Activated CD4-positive, alpha-beta T cell treated with anti-CD3 and anti-CD28 coated beads for 24 hours (primary cell): ENCODE measurements around the gene KLHL17.
"Not testable (repeated sequence)": the region's sequence is repeated elsewhere in the genome, so short reads cannot be mapped to it uniquely, and the experiment has no call there.

Source experiments
- DNase-seq, 2 donors: peaks; one replicate each; pipeline ENCODE4 v3.0.0-alpha.2; 2020; ENCODE audit warnings: low read depth in 2 of 2

Gene KLHL17

DNA sequence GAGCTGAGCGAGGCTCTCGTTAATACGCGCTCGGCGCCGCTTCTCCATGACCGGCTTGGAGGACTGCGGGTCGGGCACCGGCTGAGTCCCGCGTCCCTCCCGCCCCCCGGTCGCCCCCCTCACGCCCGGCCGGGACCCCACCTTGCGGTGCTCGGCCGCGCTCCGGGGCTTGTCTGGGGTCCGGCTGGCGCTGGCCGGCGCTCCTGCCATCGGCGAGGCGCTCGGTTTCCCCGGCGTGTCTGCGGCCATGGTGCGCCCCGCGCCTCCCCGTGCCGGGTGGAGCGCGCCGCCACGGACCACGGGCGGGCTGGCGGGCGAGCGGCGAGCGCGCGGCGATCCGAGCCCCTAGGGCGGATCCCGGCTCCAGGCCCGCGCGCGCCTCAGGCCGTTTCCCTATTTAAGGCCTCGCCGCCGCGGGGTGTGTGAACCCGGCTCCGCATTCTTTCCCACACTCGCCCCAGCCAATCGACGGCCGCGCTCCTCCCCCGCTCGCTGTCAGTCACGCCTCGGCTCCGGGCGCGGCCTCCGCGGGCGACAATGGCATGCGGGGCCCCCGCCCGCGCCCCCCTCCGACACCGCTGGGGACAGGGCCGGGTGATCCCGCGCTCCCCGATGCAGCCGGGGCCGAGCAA is 39.5 kb downstream of the KLHL17 start, which contains the start of gene HES4:
Gene HES4, minus strand, starts transcription at position 373 of the 632 bp plus-strand sequence. Its CDS starts 124 bp downstream, at position 249.
- DNase-seq = peak; percentile 43 to 54

DNA sequence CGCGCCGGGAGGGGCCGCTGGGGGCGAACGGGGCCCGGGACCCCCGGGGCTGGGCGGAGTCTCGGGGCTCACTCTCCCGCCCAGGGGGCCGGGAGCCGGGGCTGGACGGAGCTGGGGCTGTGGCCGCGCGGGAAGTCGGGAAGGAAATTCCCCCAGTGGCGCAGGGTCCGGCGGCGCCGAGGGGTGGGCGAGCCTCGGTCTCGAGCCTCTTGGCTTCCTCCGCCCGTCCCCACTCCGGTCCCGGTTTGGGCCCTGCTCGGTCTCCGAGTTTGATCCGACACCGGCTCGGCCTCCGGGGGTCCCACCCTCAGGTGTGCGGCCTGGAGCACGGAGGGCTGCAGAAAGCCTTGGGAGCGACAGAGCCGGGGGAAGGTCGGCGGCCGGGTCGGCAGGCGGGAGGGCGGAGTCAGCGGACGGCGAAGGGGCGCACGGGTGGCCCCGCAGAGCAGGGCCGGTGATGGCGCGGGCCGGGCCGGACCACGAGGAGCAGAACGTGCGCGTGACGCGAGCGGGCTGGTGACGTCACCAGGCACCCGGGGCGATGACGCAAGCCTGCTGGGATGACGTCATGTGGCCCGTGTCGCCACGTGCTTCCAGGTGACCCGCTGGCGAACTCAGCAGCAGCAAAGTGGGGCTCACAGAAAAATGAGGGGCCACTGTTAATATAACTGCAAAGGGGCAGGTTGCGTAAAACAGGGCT is 40.1 kb downstream of the KLHL17 start:
- DNase-seq = peak in 1 of 2 donors; percentile 51

GRCh38 chr1:1001057-1001783 is 40.8 kb downstream of the KLHL17 start:
- no peak for DNase-seq

DNA sequence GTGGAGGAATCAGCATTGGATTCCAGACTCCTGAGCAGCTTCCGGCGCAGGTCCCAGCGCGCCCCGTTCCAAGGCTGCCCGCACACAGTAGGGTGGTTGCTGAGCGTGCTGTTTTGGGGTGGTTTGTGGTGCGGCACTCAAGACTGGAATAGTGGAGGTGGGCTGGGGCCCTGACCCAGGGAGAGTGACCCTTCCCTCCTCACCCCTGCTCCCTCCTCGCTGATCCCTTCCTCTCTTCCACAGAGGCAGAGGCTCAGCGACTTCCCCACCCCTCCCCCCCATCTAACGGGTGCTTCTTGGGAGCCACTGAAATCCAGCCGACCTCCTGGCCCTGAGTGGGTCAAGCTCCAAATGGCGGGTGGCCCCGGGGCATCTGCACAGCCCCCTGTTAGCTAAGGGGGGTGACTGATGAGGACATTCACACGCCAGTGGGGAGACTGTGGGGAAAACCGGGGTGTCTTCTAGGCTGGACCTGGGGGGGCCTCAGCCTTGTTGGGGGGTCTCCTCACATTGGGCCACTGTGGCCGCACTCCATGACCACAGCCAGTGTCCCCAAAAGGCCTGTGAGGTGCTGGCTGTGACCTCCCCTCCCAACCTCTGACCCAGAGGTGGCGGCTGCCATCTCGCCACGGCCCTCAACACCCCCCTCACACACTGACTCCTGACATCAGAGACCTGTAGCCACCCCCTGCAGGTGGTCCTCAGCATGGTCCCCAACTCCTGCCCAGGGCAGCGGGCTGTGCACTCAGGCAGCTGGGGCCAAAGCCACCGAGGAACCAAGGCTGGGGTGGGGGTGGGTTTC is 43.4 kb downstream of the KLHL17 start:
- no peak for DNase-seq

GRCh38 chr1:1004420-1004779 is 44.0 kb downstream of the KLHL17 start:
- DNase-seq = no peak

DNA sequence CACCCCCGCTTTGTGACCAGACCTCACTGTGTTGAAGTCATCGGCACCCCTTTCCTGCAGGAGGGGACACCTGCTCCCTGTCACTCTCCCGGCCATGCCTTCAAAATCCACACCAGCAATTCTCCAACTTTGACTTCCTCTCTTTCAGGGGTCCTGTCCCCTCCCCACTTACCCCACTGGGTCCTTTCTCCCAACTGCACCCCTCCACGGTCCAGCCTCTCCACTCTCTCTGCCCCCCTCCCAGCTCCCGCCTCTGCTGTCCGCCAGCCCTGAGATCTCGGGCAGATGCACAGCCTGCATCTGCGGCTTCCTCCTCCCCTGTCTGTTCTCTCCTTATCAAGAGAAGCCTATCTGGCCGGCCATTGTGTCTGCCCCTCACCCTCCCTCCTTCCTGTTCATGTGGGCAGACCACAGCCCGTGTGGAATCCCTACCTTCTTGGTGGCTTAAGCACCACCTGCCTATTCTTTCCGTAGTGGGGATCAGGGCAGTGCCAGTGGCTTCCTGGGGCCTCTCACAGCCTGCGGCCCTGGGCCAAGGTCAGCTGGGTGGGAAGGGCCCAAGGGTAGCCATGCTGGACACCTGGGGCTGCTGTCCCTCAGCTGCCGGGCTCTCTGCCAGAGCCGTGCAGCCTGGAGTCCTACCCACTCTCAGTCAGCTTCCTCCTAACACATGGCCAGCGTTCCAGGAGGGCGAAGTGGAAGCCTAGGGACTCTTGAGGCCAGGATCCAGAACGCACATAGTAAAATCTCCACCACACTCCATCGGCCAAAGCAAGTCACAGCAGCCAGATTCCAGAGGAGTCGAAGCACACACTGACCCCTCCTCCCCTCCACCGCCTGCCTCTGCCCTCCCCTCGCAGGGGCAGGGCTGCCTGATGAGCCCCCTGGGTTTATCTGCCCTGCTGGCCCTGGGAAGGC is 44.7 kb downstream of the KLHL17 start:
- no peak for DNase-seq

DNA sequence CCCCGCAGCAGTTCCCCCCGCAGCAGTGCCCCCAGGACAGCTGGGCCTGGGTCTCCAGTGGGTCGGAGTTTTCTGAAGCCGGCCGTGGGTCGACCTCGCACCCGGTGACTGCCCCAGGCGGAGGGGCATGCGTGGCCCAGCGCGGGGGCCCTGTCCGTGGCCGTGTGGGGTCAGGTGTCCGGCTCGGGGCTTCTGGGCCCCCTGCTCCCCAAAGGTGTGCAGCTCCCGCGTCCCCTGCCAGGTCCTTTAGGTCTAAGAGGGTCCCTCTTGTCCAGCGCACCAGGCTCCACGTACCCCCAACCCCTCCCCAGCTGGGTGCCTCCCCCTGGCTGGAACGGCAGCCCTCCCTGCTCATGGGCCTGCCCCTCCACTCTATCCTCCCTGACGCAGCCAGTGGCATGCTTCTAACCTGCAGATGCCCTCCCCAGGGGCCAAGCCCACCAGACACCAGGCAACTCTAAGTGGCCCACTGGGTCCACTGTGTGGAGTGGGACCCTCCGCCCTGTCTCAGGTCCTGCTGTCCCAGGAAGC is 45.5 kb downstream of the KLHL17 start:
- DNase-seq = no peak

- DNase-seq = no peak
Observed at GRCh38 chr1:1006305-1007159, 46.1 kb downstream of the KLHL17 start.

DNA sequence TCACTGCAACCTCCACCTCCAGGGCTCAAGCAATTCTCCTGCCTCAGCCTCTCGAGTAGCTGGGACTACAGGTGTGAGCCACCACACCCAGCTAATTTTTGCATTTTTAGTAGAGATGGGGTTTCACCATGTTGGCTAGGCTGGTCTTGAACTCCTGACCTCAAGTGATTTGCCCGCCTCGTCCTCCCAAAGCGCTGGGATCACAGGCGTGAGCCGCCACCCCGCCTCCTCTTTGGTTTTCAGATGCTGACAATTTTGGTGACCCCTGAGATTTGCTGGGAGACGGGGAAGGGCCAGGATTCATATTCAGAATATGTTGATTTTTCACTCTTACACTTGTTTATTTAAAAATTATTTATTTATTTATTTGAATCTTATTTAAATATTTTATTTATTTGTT is 49.7 kb downstream of the KLHL17 start:
- not testable (repeated sequence) for DNase-seq

- DNase-seq = no peak
Observed at GRCh38 chr1:1011396-1011949, 51.1 kb downstream of the KLHL17 start.

GRCh38 chr1:1012736-1013104 is 52.3 kb downstream of the KLHL17 start:
- not testable (repeated sequence) for DNase-seq

DNA sequence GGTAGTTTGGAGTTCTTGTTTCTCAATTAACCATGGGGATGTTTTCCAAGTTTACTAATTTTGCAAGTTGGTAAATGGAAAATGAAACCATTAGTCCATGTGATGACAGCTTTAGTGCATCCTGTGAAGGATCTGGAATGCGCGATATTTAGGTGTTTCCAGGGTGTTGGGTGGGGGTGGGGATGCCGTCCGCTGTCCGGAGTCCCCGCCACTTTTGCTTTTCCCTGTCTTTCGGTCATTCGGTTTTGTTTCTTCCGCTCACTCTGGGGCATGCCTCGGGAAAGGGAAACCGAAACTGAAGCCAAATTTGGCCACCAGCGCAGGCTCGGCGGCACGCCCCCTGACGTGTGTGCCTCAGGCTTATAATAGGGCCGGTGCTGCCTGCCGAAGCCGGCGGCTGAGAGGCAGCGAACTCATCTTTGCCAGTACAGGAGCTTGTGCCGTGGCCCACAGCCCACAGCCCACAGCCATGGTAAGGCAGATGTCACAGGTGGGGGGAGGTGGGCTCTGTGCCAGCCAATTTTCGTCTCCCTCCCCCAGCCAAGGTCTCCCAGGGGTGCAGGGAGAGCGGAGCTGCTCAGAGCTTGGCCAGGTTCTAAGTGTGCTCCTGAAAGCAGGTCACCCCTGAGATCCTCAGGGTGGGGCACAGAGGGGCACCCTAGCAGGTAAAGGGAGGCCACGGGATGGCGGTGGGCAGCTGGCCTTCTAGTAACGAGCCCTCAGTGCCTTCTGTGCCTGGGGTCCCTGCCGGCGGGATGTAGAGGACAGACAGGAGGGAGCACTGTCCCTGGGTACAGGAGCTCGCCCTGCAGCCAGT is 52.9 kb downstream of the KLHL17 start, which contains the start of gene ISG15:
Gene ISG15, plus strand, starts transcription at position 393 of the 817 bp plus-strand sequence. Its CDS starts 77 bp downstream, at position 470.
- peak; percentile 68 to 71 for DNase-seq

- no peak for DNase-seq
Observed at GRCh38 chr1:1013922-1014648, 53.7 kb downstream of the KLHL17 start.

GRCh38 chr1:1014799-1015681 is 54.7 kb downstream of the KLHL17 start:
- DNase-seq = no peak
